GM12878 (cell line): ENCODE measurements around the gene FBXO38. TPM values are rescaled to one million over a fixed set of nuclear protein-coding genes. Genes with fewer than 3 reads are reported as not detected.

Experiments used
- ATAC-seq: fragments of 200-7000 bp; cut with Tn5 transposase; 3 replicates; pipeline ENCODE4 v1.9.1; 2020; ENCODE audit warnings: mild to moderate bottlenecking, moderate library complexity
- BruUV-seq: library from RNA; stranded (reverse); fragments of 400-500 nt; replicated peaks from 2 replicates; lab custom pipeline; 2021; lab: Mats Ljungman, UMichigan
- CTCF ChIA-PET: fragments of 300-600 bp; sonication (Branson Sonifier 250); formaldehyde crosslinking; extraction: SDS; loops from one replicate; lab custom pipeline; 2021; ENCODE audit warnings: inconsistent platforms; lab: Yijun Ruan, JAX
- POLR2A ChIA-PET: fragments of 350-600 bp; formaldehyde crosslinking; extraction: SDS; loops from one replicate; lab custom pipeline; 2021; ENCODE audit warnings: inconsistent platforms; lab: Charles Lee
- RAD21 ChIA-PET: fragments of 300-600 bp; sonication (Branson Sonifier 250); formaldehyde crosslinking; loops from one replicate; lab custom pipeline; 2023; ENCODE audit warnings: antibody characterized with exemption; ENCODE audit not compliant: unreplicated experiment; lab: Charles Lee
- SMC1A ChIA-PET: fragments of 300-600 bp; sonication (Branson Sonifier 250); formaldehyde crosslinking; loops from one replicate; lab custom pipeline; 2023; ENCODE audit not compliant: unreplicated experiment, uncharacterized antibody; lab: Charles Lee
- DNase-seq: peaks from one replicate; pipeline ENCODE4 v3.0.0-alpha.2; 2011; ENCODE audit warnings: low read depth, low spot score
- FAIRE-seq: peaks from 3 replicates; lab custom pipeline; 2011; peaks lifted over from hg19 to GRCh38; lab: Jason Lieb, UNC
- H2AFZ ChIP-seq: 2 replicates; pipeline ENCODE4 v1.6.0; 2011; ENCODE audit warnings: low read depth, low read length, control low read depth; ENCODE audit not compliant: control insufficient read depth
- H3K27ac ChIP-seq: 2 replicates; pipeline ENCODE4 v1.5.1; 2011; ENCODE audit warnings: control low read depth; ENCODE audit not compliant: control insufficient read depth, insufficient read depth
- H3K27me3 ChIP-seq, 2 experiments: replicated peaks in 1 of 2; 2 replicates each; pipeline versions ENCODE4 v1.6.0 to v1.6.1; 2011; ENCODE audit warnings: low read length in 1 of 2; ENCODE audit not compliant: control insufficient read depth in 2 of 2, insufficient read depth in 2 of 2
- H3K36me3 ChIP-seq, 2 experiments: 2 replicates each; pipeline ENCODE4 v1.5.1; 2011; ENCODE audit warnings: low read length in 1 of 2; ENCODE audit not compliant: control insufficient read depth in 2 of 2, insufficient read depth in 2 of 2
- H3K4me1 ChIP-seq: 2 replicates; pipeline ENCODE4 v1.6.1; 2011; ENCODE audit warnings: mild to moderate bottlenecking, low read length, moderate library complexity, mixed read lengths; ENCODE audit not compliant: control insufficient read depth, insufficient read depth
- H3K4me2 ChIP-seq: 2 replicates; pipeline ENCODE4 v1.6.0; 2011; ENCODE audit warnings: control low read depth; ENCODE audit not compliant: control insufficient read depth, insufficient read depth
- H3K4me3 ChIP-seq: fragments of 200-600 bp; sonication (generic); 2 replicates; pipeline ENCODE4 v1.5.1; 2016
- H3K79me2 ChIP-seq: 2 replicates; pipeline ENCODE4 v1.6.0; 2011; ENCODE audit warnings: low read length; ENCODE audit not compliant: control insufficient read depth, insufficient read depth
- H3K9ac ChIP-seq: 2 replicates; pipeline ENCODE4 v1.8.0; 2011; ENCODE audit warnings: low read length, control low read depth, mixed read lengths; ENCODE audit not compliant: control insufficient read depth, insufficient read depth
- H3K9me3 ChIP-seq: replicated peaks from 3 replicates; pipeline ENCODE4 v1.5.1; 2011; ENCODE audit warnings: mild to moderate bottlenecking, low read length; ENCODE audit not compliant: control insufficient read depth, insufficient read depth
- H4K20me1 ChIP-seq: 2 replicates; pipeline ENCODE4 v1.6.0; 2011; ENCODE audit not compliant: control insufficient read depth, insufficient read depth
- KLF5 ChIP-seq: fragments of 450-650 bp; IDR thresholded peaks from 2 replicates; pipeline ENCODE4 v1.6.1; 2014; ENCODE audit warnings: mild to moderate bottlenecking; ENCODE audit not compliant: partially characterized antibody
- PAX5 ChIP-seq: IDR thresholded peaks from 2 replicates; pipeline ENCODE4 v1.6.1; 2011; ENCODE audit warnings: low read depth, low read length, borderline replicate concordance
- RCOR1 ChIP-seq: conservative IDR thresholded peaks from 2 replicates; pipeline ENCODE4 v1.6.1; 2012; ENCODE audit warnings: low read depth, low read length, improper control_type of control experiment
- ZBTB4 ChIP-seq: fragments of 450-650 bp; formaldehyde crosslinking; IDR thresholded peaks from 2 replicates; pipeline ENCODE4 v1.4.0; 2022; ENCODE audit warnings: mild to moderate bottlenecking, moderate library complexity
- WGBS: methylation state at CpG from one replicate; pipeline ENCODE4 v1.1.6; 2016; ENCODE audit warnings: low lambda C conversion rate; ENCODE audit not compliant: insufficient replicate concordance, insufficient coverage; ENCODE audit errors: missing lambda C conversion rate; 5-methylcytosine and 5-hydroxymethylcytosine counted together
- in situ Hi-C: fragments of 300-500 bp; cut with MboI; formaldehyde crosslinking; loops from 9 replicates; pipeline ENCODE4 v1.14.3; 2018; ENCODE audit warnings: mixed read lengths
- intact Hi-C: fragments of 100-400 bp; cut with micrococcal nuclease; formaldehyde crosslinking; loops from one replicate; pipeline ENCODE4 v1.14.2; 2022; ENCODE audit not compliant: unreplicated experiment
- polyA plus RNA-seq, 11 experiments: library from polyadenylated mRNA; depleted of rRNA in 4 of 11; unstranded in 6 of 11; stranded (reverse) in 5 of 11; fragments of >200 nt; fragmentation: Nextera tagmentation in 4 of 11; fragmentation: Illumina TruSeq in 1 of 11; extraction: Ambion mirVana in 4 of 11; extraction: Trizol in 1 of 11; gene quantifications; 1 replicate in 1 of 11; 2 replicates in 10 of 11; pipeline versions ENCODE4 v1.2.1 to v1.2.3, GENCODE V29; 2011 to 2016; ENCODE audit warnings: inconsistent platforms in 2 of 11, missing spikeins in 2 of 11, low read depth in 1 of 11
- total RNA-seq, 4 experiments: library from RNA; depleted of rRNA in 3 of 4; stranded (reverse); fragments of >200 nt in 3 of 4; fragmentation: Illumina TruSeq in 1 of 4; extraction: Trizol in 1 of 4; gene quantifications; 2 replicates each; pipeline versions ENCODE4 v1.2.1 to v1.2.3, GENCODE V29; 2013 to 2021

Gene FBXO38
- total and polyA plus RNA-seq, 10 of the 15 experiments (the other 5 are each of a cell fraction or from before 2014, with no cell fraction given): 9.1 to 44.6 (median 28.3) TPM

GRCh38 chr5:148398698-148399121 lies 15.0 kb downstream of the FBXO38 start (continued):
- no peak for TF ChIP-seq ZBTB4

GRCh38 chr5:148401604-148402003 lies 17.8 kb downstream of the FBXO38 start:
- no peaks in the 10 kb centered on the region for H3K27me3 ChIP-seq
- ChIA-PET POLR2A (no interaction called here), RAD21 (no interaction called here), SMC1A (interaction anchor here (0.6 to 1.3 kb wide), 2 partner anchors 13 to 375 kb away, joined by 3 to 4 read pairs; no protein-coding TSS in a partner anchor), CTCF (interaction anchor here (1.0 kb wide), 1 partner anchor 11 kb away, joined by 3 read pairs; no protein-coding TSS in a partner anchor)
- 69% methylated on average over 2 of the region's 2 CpGs for WGBS
- H3K79me2 ChIP-seq: no peaks in the 10 kb centered on the region; the same call in 1 of the 2 replicates
- no peak overlapping the region for H2AFZ ChIP-seq
- H3K4me1 ChIP-seq: peaks cover 7% of the 10 kb centered on the region
- DNase-seq (no peak), FAIRE-seq (no peak), ATAC-seq (no peak)
- no peak overlapping the region for H3K4me3 ChIP-seq
- intact Hi-C loops (no loop called here), in situ Hi-C loops (loop anchor here (25.0 kb wide), 1 partner anchor 1939 kb away; no protein-coding TSS in a partner anchor)
- H3K9me3 ChIP-seq: no peaks in the 10 kb centered on the region
- no peaks in the 10 kb centered on the region; the same call in 1 of the 2 replicates for H4K20me1 ChIP-seq
- peaks cover 0 to 21% of the 10 kb centered on the region in 2 experiments; a peak in 2 of 4 replicates for H3K36me3 ChIP-seq
- no peak overlapping the region for H3K4me2 ChIP-seq
- H3K27ac ChIP-seq: no peak overlapping the region
- TF ChIP-seq RCOR1 (no peak), KLF5 (no peak), PAX5 (no peak)
- TF ChIP-seq, all 136 proteins: peak for 0
- H3K9ac ChIP-seq: no peak overlapping the region
- no TSS peak for BruUV-seq
